A204.1 (cell line): ENCODE measurements around the gene TRAPPC1.

Experiments used
- FAIRE-seq: peaks from 2 replicates; lab custom pipeline; 2012; peaks lifted over from hg19 to GRCh38; lab: Jason Lieb, UNC

The TRAPPC1 gene

DNA sequence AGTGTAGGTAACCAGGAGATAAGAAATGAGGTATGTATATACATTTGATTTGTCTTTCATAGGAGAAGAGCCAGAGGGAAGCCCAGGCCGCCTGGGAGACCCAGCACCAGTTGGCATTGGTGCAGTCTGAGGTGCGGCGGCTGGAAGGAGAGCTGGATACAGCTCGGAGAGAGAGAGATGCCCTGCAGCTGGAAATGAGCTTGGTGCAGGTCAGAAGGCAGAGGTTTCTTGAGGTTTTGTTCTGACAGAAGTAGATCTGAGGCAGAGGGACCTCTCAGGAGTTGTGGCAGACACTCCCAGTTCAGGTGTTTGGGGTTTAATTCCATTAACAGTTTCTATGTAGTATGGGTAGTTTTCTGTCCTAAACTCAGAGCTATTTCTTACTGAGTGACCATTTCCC lies 8.3 kb upstream of the TRAPPC1 start:
- FAIRE-seq, result no peak

GRCh38 chr17:7935859-7936258 lies 4.1 kb upstream of the TRAPPC1 start:
- no peak for FAIRE-seq

DNA sequence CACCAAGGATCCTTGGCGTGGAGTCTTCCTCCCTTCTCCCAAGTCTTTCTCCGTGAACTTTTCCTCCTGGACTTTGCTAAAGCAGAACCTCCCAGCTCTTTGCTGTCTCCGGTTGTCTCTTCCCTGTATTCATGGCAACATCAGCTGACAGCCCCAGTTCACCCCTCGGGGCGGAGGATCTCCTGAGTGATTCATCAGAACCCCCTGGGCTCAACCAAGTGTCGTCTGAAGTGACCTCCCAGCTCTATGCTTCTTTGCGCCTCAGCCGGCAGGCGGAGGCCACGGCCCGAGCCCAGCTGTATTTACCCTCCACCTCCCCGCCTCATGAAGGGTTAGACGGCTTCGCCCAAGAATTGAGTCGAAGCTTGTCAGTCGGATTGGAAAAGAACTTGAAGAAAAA lies 1.2 kb upstream of the TRAPPC1 start:
- FAIRE-seq, result no peak

- no peak for FAIRE-seq
Measured at GRCh38 chr17:7932483-7932891, 741 bp upstream of the TRAPPC1 start.

- FAIRE-seq, result no peak
Measured at GRCh38 chr17:7930841-7931631, 710 bp downstream of the TRAPPC1 start.

DNA sequence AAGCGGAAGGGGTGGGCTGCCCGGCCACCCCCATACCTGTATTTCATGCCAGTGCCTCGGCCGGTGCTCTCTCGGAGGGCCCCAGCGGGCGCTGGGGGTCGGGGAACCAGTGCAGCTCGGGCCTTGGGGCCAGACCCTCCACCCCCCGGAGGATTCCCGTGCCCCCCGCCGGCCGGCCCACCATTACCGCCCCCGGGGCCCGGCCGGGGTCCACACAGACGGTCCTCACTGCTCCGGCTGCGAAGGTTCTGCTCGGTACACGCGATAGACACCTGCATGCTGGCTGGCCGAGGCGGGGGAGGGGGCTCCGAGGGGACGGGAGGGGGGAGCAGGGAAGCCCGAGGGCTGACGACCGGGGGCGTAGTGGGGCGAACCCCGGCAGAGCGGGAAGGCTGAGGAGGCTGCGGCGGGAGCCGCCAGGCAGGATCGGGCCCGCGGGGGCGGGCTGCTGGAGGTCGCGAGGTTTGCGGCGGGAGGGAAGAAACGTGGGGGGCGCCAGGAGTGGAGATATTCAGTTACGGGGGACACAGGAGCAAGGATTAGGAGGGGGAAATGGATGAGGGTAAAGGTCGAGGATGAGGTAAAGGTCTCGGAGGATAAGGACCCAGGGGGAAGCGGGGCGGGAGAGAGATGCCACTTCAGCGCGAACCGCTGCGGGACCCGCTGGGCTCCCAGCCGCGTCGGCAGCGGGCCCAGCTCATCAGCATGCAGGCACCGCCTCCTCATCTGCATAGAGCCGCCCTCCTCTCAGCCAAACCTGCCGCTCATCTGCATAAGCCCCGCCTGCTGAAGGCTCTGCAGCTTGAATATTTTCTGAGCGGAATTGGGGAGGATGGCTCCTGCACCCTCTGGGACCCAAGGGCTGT lies 2.4 kb downstream of the TRAPPC1 start, which contains the start of gene KCNAB3:
Gene KCNAB3 (minus strand): TSS at position 699 of the 866 bp plus-strand sequence. CDS start 421 bp downstream, at position 278.
- FAIRE-seq, result no peak

DNA sequence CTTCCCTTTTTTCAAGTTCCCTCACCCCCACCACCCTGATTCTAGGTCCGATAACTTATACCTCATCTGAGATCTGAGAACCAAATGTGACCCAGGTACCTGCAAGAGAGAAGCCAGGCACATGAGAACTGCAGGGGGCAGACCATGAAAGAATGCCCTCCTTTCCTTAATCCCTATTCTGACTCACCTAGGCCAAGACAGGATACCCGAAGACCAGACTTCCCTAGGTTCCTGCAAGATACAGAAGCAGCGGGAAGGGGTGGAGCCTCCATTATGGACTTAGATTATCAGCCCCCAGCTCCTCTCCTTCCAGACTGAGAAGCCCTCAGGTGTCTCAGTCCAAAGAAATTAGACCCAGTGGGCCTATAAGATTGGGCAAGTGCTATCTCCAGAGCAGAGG lies 4.2 kb downstream of the TRAPPC1 start:
- no peak for FAIRE-seq

DNA sequence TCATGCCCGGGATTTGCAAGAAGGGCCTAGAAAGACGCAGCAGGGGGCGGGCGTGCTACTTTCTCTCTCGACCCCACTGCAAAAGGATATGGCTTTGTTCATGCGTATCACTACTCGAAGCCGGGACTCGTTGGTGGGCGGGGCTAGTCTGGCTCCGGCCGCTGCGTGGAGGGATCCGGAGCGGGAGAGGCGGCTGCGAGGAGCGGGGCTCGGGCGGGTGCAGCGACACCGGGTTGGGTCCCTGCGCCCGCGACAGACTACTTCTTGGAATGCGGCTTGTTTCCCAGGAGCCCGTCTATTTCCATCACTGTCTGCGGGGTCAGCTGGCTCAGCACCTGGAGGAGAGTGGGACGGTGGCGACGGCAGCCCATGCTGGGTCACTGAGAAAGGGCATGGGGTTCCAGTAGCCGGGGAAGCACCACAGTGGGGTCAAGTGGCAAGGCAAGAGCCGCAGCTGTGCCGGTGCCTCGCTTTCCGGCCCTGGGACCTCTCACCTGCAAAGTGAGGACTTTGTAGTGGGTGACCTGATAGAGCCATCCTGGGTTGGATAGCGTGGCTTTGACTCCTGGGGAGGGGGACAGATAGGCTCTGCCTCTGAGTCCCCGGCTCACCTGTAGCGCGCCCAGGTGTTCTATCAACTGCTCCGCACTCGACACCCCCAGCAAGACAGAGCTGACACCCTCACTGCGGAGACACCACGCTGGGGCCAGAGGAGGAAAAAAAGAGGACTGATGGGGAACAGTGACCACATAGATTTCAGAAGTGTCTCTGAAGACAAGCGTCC lies 8.7 kb downstream of the TRAPPC1 start:
- no peak for FAIRE-seq

- no peak for FAIRE-seq
Measured at GRCh38 chr17:7922269-7922844, 9.4 kb downstream of the TRAPPC1 start.

DNA sequence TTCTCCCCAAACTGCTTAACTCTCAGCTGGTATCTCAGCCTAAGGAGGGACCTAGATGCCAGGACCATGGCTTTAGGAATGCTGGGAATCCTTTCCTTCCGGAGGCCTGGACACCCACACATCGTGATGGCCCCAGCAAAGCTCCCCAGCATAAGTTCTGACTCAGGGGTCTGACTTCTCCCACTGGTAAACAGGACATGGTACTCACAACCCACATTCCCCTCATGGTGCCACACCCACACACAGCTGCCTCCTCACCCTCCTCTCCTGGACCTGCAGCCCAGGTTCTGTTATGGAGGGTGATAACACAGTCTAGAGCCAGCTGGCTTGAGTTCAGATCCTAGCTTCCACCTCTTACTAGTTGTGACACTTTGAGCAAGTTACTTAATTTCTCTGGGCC lies 14.9 kb downstream of the TRAPPC1 start:
- no peak for FAIRE-seq

- no peak for FAIRE-seq
Measured at GRCh38 chr17:7916385-7916682, 15.4 kb downstream of the TRAPPC1 start.

GRCh38 chr17:7915611-7916384 lies 15.9 kb downstream of the TRAPPC1 start, which contains the start of gene RNF227:
Gene RNF227, minus strand, starts transcription at chr17:7916289. Its CDS starts 94 bp downstream, at chr17:7916195.
- FAIRE-seq, result no peak

- no peak for FAIRE-seq
Measured at GRCh38 chr17:7915179-7915610, 16.6 kb downstream of the TRAPPC1 start.

DNA sequence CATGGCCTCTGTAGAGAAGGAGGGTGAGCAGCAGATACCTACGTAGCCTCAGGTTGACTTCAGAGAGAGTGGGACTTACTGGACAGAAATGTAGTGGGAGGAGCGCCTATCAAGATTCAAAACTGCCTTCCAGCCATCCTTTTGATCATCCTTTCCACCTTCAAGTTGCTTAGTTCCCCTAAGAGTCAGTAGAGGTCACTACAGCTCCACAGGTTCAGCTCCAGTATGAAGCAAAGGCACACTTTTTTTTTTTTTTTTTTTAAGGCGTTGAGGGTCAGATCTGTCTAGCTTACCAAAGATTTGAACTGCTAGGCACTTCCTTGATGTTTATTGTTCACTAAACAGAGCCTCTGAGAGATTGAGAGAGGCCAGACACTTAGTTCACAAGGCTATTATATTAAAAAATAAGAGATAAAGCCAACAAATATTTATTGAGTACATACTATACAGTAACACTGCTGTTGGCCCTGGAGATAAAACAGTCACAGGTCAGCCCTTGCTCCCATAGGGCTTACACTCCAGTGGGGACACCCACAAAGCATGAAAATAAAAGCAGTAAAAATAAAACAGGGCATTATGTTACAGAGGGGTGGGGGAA lies 18.7 kb downstream of the TRAPPC1 start:
- peak; percentile 93 for FAIRE-seq

DNA sequence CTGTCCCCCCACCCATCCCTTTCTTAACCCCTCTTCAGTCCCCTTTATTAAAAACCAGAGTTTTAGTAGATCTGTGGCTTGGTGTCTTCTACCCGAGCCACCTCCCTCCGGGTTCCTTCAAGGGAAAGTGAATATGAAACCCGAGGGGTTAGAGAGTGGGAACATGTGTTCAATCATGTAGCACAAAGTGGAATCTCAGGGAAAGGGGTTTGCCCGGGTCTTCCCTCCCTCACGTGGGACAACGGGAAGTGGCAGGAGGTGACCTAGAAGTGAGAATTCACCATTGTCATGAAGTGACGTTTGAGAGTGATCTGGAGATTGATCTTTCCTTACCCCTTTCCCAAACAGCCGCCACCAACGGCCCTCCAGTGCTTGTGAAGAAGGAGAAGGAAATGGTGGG lies 20.6 kb downstream of the TRAPPC1 start:
- no peak for FAIRE-seq

GRCh38 chr17:7910711-7911110 lies 21.0 kb downstream of the TRAPPC1 start:
- FAIRE-seq, result no peak

- FAIRE-seq, result no peak
Measured at GRCh38 chr17:7910281-7910680, 21.5 kb downstream of the TRAPPC1 start.

- FAIRE-seq, result no peak
Measured at GRCh38 chr17:7909089-7909488, 22.7 kb downstream of the TRAPPC1 start.

GRCh38 chr17:7903154-7904103 lies 28.3 kb downstream of the TRAPPC1 start:
- no peak for FAIRE-seq

- FAIRE-seq, result peak; percentile 3
Measured at GRCh38 chr17:7897773-7898172, 34.0 kb downstream of the TRAPPC1 start.
